GM23248 (cell line): Measurements from ENCODE around the gene SRC.

ENCODE experiments used
- EZH2 ChIP-seq: fragments of 200-600 bp; sonication (generic); IDR thresholded peaks from 2 replicates; pipeline ENCODE4 v1.6.1; 2018; ENCODE audit warnings: antibody characterized with exemption, mild to moderate bottlenecking; ENCODE audit not compliant: insufficient read depth, poor library complexity, severe bottlenecking
- EZH2phosphoT487 ChIP-seq: fragments of 200-600 bp; sonication (generic); IDR thresholded peaks from 2 replicates; pipeline ENCODE4 v1.6.1; 2018; ENCODE audit warnings: antibody characterized with exemption, moderate library complexity, mild to moderate bottlenecking, low read depth; ENCODE audit not compliant: insufficient read depth

- TF ChIP-seq EZH2 = no peak
- no peak for TF ChIP-seq EZH2phosphoT487
Observed at GRCh38 chr20:37329481-37330165, 16.3 kb upstream of the SRC start.
